Astrocyte of the spinal cord (primary cell): Measurements from ENCODE around the gene RNASE7.

Experiments
- DNase-seq: peaks from one replicate; pipeline ENCODE4 v3.0.0; 2011; ENCODE audit warnings: low read depth, low spot score
- H3K4me3 ChIP-seq: 2 replicates; pipeline ENCODE4 v1.5.1; 2011; ENCODE audit warnings: low read depth, mild to moderate bottlenecking, low read length, moderate library complexity
- in situ Hi-C: cut with HindIII; loops from 2 replicates; pipeline ENCODE4 v1.10.0; 2017; ENCODE audit warnings: low sequenced_read_pairs
- TF ChIP-seq, protein P1 (sequence below): IDR thresholded peaks from 2 replicates; pipeline ENCODE4 v1.5.1; 2012; ENCODE audit warnings: low read depth, mild to moderate bottlenecking, low read length, inconsistent platforms

RNASE7 gene

DNA sequence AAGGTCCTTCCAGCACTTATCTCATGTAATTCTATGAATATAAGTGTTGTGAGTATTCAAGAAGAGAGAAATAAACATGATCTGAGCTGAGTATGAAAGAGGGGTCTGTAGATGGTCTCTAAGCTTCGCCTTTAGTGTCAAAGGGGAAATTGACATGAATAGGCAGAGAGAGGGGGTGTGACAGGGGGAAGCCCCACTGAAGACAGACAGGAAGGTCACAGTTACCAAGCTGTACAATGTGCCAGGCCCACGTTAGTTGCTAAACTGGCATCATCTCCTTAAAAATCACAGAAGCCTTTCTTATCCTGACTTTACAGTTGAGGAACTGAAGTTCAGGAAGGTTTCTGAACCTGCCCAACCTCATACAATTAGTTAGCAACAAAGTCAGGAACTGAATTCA lies 35.5 kb downstream of the RNASE7 start:
- no peak for DNase-seq
- TF ChIP-seq, protein P1, sequence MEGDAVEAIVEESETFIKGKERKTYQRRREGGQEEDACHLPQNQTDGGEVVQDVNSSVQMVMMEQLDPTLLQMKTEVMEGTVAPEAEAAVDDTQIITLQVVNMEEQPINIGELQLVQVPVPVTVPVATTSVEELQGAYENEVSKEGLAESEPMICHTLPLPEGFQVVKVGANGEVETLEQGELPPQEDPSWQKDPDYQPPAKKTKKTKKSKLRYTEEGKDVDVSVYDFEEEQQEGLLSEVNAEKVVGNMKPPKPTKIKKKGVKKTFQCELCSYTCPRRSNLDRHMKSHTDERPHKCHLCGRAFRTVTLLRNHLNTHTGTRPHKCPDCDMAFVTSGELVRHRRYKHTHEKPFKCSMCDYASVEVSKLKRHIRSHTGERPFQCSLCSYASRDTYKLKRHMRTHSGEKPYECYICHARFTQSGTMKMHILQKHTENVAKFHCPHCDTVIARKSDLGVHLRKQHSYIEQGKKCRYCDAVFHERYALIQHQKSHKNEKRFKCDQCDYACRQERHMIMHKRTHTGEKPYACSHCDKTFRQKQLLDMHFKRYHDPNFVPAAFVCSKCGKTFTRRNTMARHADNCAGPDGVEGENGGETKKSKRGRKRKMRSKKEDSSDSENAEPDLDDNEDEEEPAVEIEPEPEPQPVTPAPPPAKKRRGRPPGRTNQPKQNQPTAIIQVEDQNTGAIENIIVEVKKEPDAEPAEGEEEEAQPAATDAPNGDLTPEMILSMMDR, result no peak
- H3K4me3 ChIP-seq, result no peak overlapping the region
- in situ Hi-C loops, result no loop called here

DNA sequence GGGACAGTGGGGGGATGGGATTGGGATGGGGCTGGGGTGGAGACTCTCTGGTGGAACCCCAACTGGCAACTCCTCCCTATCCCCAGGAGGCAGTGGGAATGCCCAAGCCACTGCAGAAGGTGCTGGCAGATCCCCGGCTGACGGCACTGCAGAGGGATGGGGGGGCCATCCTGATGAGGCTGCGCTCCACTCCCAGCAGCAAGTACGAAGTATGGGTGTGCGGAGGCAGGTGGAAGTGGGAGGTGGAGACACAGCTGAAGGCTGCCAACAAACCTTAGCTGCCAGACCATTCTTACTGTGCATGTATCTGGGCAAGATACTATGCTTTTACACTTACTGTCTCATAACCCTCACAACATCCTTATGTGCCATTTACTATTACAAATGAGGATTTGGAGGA lies 36.1 kb downstream of the RNASE7 start:
- TF ChIP-seq, protein P1, result no peak
- in situ Hi-C loops, result no loop called here

DNA sequence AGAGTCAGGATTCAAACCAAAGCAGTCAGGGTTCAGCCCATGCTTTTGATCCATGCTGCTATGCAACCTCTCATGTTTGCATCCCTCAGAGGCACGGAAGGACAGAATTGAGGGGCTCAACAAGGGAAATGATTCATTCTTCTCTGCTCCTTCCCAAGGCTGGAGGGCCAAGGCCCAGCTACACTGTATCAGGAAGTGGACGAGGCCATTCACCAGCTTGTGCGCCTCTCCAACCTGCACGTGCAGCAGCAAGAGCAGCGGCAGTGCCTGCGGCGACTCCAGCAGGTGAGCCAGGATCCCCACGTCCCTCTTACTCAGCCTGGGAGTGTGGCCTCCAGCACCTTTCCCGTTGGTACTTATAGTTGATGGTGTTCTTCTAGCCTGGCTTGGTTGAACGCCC lies 36.6 kb downstream of the RNASE7 start:
- TF ChIP-seq, protein P1, result no peak
- in situ Hi-C loops, result no loop called here
- H3K4me3 ChIP-seq, result no peak overlapping the region
- DNase-seq, result no peak

More for the DNA sequence above, 36.1 kb downstream of the RNASE7 start:
- no peak overlapping the region for H3K4me3 ChIP-seq
- DNase-seq, result no peak

DNA sequence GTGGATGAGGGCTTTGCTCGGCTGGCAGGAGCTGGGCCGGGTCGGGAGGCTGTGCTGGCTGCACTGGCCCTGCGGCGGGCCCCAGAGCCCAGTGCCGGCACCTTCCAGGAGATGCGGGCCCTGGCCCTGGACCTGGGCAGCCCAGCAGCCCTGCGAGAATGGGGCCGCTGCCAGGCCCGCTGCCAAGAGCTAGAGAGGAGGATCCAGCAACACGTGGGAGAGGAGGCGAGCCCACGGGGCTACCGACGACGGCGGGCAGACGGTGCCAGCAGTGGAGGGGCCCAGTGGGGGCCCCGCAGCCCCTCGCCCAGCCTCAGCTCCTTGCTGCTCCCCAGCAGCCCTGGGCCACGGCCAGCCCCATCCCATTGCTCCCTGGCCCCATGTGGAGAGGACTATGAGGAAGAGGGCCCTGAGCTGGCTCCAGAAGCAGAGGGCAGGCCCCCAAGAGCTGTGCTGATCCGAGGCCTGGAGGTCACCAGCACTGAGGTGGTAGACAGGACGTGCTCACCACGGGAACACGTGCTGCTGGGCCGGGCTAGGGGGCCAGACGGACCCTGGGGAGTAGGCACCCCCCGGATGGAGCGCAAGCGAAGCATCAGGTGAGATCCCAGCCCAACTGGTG lies 39.5 kb downstream of the RNASE7 start:
- in situ Hi-C loops, result no loop called here
- DNase-seq, result no peak
- TF ChIP-seq, protein P1, result no peak
- H3K4me3 ChIP-seq, result no peak overlapping the region

DNA sequence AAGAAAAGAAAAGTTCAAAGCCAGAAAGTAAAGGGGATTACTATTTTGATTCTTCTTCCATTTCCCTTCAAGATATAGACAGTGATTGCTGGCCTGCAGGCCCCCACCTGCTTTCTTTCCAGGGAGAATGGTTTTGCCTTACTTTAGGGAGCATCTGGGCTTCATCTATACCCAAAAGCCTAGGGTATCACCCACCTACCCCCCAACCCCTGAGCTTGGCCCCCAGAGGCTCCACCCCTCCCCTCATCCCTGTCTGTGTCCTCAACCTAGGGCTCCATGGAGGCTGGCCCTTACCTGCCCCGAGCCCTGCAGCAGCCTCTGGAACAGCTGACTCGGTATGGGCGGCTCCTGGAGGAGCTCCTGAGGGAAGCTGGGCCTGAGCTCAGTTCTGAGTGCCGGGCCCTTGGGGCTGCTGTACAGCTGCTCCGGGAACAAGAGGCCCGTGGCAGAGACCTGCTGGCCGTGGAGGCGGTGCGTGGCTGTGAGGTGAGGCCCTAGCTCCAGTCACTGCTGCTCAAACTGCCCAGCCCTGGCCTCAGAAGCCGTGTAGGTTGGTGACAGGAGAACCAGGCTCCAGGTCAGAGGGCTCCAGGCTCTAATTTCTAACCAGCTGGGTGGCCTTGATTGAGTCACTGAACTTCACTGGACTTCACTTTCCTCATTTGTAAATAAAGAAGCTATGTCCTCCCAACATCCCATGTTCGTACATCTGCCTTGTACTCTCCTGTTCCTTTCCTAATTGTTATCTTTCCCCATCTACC lies 41.6 kb downstream of the RNASE7 start:
- TF ChIP-seq, protein P1, result no peak
- H3K4me3 ChIP-seq, result no peak overlapping the region
- DNase-seq, result no peak
- in situ Hi-C loops, result no loop called here

DNA sequence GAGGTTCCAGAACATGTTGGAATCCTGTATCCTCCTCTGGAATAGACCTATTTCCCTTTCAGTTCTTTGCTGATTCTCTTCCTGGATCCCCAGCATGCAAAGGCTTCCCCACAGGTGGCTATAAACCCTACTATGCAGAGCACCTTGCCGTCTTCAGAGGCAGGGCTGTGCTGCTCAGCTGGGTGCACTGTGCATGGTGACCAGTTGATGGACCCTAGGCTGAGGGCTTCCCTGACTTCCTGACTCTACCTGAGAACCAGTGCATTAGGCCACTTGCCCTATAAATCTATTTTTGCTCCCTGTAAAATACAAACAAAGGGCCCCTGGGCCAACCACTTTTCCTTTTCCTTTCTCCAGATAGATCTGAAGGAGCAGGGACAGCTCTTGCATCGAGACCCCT lies 42.2 kb downstream of the RNASE7 start:
- no peak overlapping the region for H3K4me3 ChIP-seq
- in situ Hi-C loops, result no loop called here
- TF ChIP-seq, protein P1, result no peak
- DNase-seq, result no peak
